HEK293 (cell line): ENCODE measurements around the gene AP5Z1.
"Not testable (repeated sequence)": the region's sequence is repeated elsewhere in the genome, so short reads cannot be mapped to it uniquely, and the experiment has no call there.

Source experiments
- CTCF ChIP-seq: fragments of 450-650 bp; formaldehyde crosslinking; IDR thresholded peaks from 2 replicates; pipeline ENCODE4 v1.5.1; 2016; ENCODE audit warnings: missing biosample characterization, missing genetic modification characterization
- SP2 ChIP-seq: fragments of 450-650 bp; formaldehyde crosslinking; IDR thresholded peaks from 2 replicates; pipeline ENCODE4 v1.5.1; 2016; ENCODE audit warnings: missing biosample characterization, missing genetic modification characterization
- TCF7L2 ChIP-seq: IDR thresholded peaks from 2 replicates; pipeline ENCODE4 v1.6.1; 2011; ENCODE audit warnings: low read depth, mild to moderate bottlenecking, inconsistent platforms, low read length, moderate library complexity, borderline replicate concordance
- ZNF513 ChIP-seq: fragments of 450-650 bp; IDR thresholded peaks from 2 replicates; pipeline ENCODE4 v1.5.1; 2018; ENCODE audit warnings: missing biosample characterization, missing genetic modification characterization

GRCh38 chr7:4794171-4794570, 18.7 kb downstream of the AP5Z1 start:
- TF ChIP-seq TCF7L2; SP2 (tag by site-specific recombination); CTCF (tag by site-specific recombination); ZNF513 (tag by site-specific recombination): not testable (repeated sequence)
